ENCODE data around the gene NOD1. TPM values are rescaled to one million over a fixed set of nuclear protein-coding genes. Genes with fewer than 3 reads are reported as not detected.

Gene NOD1
- polyA plus RNA-seq (2012; ENCODE audit: insufficient read length, low read depth), result 4.4 TPM

GRCh38 chr7:30478349-30479201 is at the start of gene NOD1:
NOD1 (minus strand) TSS chr7:30478784; CDS start chr7:30456921, 21,863 bp downstream.
- TF ChIP-seq REST (IDR thresholded peaks at IDR 0.05; ENCODE audit: insufficient read depth in 1 of 2, low read depth in 2 of 2, low read length in 2 of 2) (no peak), TAF1 (IDR thresholded peaks at IDR 0.05; ENCODE audit: borderline replicate concordance, insufficient read depth, low read length) (no peak), FOXP2 (optimal IDR thresholded peaks at IDR 0.05; ENCODE audit: borderline replicate concordance, extremely low read depth, extremely low read length, insufficient read depth) (no peak), SIN3A (IDR thresholded peaks at IDR 0.05; ENCODE audit: borderline replicate concordance, insufficient read depth, low read length) (0 out of 2 replicates have a peak, but pooled peaks have one; percentile 55), POLR2AphosphoS5 (IDR thresholded peaks at IDR 0.05; ENCODE audit: low read depth, low read length) (peak; percentile 49; the same call in 1 of the 2 replicates)

GRCh38 chr7:30526163-30526562 is 47.6 kb upstream of the NOD1 start:
- TF ChIP-seq POLR2AphosphoS5 (IDR thresholded peaks at IDR 0.05; ENCODE audit: low read depth, low read length), result no peak
- no peak for TF ChIP-seq REST (IDR thresholded peaks at IDR 0.05; ENCODE audit: insufficient read depth in 1 of 2, low read depth in 2 of 2, low read length in 2 of 2)
- no peak for TF ChIP-seq FOXP2 (optimal IDR thresholded peaks at IDR 0.05; ENCODE audit: borderline replicate concordance, extremely low read depth, extremely low read length, insufficient read depth)
- no peak for TF ChIP-seq TAF1 (IDR thresholded peaks at IDR 0.05; ENCODE audit: borderline replicate concordance, insufficient read depth, low read length)

GRCh38 chr7:30525429-30525828 is 46.8 kb upstream of the NOD1 start:
- TF ChIP-seq TAF1 (IDR thresholded peaks at IDR 0.05; ENCODE audit: borderline replicate concordance, insufficient read depth, low read length), result no peak

GRCh38 chr7:30524545-30524944 is 46.0 kb upstream of the NOD1 start:
- TF ChIP-seq REST (IDR thresholded peaks at IDR 0.05; ENCODE audit: insufficient read depth in 1 of 2, low read depth in 2 of 2, low read length in 2 of 2) (no peak), POLR2AphosphoS5 (IDR thresholded peaks at IDR 0.05; ENCODE audit: low read depth, low read length) (no peak), TAF1 (IDR thresholded peaks at IDR 0.05; ENCODE audit: borderline replicate concordance, insufficient read depth, low read length) (no peak), SIN3A (IDR thresholded peaks at IDR 0.05; ENCODE audit: borderline replicate concordance, insufficient read depth, low read length) (no peak), FOXP2 (optimal IDR thresholded peaks at IDR 0.05; ENCODE audit: borderline replicate concordance, extremely low read depth, extremely low read length, insufficient read depth) (no peak)

- TF ChIP-seq FOXP2 (optimal IDR thresholded peaks at IDR 0.05; ENCODE audit: borderline replicate concordance, extremely low read depth, extremely low read length, insufficient read depth) (no peak), TAF1 (IDR thresholded peaks at IDR 0.05; ENCODE audit: borderline replicate concordance, insufficient read depth, low read length) (no peak), REST (IDR thresholded peaks at IDR 0.05; ENCODE audit: insufficient read depth in 1 of 2, low read depth in 2 of 2, low read length in 2 of 2) (no peak), SIN3A (IDR thresholded peaks at IDR 0.05; ENCODE audit: borderline replicate concordance, insufficient read depth, low read length) (no peak), POLR2AphosphoS5 (IDR thresholded peaks at IDR 0.05; ENCODE audit: low read depth, low read length) (no peak)
Measured at GRCh38 chr7:30523466-30523865, 44.9 kb upstream of the NOD1 start.

Data from PFSK-1 (cell line).